Measurements from ENCODE around the gene PARVA.

The PARVA gene

GRCh38 chr11:12377824-12378593, 638 bp downstream of the PARVA start:
- DNase-seq: peak in 1 of 2 experiments; percentile 30

GRCh38 chr11:12380565-12381325, 3.4 kb downstream of the PARVA start:
- no peak for DNase-seq

DNA sequence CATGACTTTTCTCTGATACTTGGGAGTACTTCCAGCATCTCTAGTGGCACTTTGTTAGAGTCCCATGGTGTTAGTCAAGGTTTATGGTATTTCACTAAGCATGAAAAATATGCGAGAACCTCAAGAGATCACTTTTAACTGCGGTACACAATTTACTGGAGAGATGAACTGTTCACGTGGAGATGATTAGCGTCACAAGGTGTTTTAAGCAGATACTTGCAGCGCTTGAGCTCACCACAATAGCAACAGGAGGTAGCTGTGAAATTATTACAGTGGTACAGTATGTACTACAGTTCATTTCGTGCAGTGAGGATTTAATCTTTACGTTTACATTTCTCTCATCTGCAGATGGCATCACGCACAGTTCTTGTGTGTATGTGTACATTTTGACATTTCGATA, 4.5 kb downstream of the PARVA start:
- DNase-seq: no peak

DNA sequence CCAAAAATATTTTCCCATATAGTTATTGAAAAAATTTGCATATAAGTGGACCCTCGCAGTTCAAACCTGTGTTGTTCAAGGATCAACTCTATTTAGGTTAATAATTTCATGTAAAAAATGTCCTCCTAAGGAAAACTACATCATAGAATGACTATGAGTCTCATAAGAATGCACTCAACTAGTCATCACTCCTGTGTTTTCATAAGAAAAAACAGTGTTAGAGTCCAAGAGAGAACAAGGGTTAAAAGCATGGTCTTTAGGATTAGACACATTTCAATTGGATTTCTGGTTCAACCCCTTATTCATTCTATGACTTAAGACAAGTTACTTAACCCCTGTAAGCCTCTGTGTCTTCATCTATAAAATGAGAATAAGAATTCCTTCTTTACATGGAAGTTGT, 5.1 kb downstream of the PARVA start:
- DNase-seq: no peak

- DNase-seq: no peak
These were observed 8.9 kb downstream of the PARVA start for GRCh38 chr11:12386309-12386708.

- DNase-seq: no peak
These were observed 9.4 kb downstream of the PARVA start for GRCh38 chr11:12386745-12387144.

DNA sequence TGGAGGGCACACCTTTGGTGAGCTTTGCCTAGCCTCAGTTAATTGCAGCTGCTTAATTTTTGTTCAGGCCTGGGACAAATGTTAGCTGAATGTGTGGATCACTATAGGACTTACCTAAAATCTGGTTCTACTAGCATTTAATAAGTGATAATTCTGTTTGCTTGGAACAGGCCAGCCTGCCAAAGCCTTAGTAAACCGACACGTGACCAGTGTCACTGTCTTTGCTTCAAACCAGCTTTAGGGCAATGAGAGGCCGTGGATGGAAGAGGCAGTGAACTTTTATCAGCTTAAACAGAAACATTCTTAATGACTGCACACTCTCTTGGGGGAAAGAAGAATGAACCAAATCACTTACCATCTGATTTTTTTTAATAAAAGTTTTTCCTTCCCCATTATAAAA, 10.8 kb downstream of the PARVA start:
- DNase-seq: no peak

GRCh38 chr11:12388939-12389670, 11.7 kb downstream of the PARVA start:
- DNase-seq: no peak

- DNase-seq: no peak
These were observed 12.6 kb downstream of the PARVA start for GRCh38 chr11:12389676-12390657.

- no peak for DNase-seq
These were observed 13.3 kb downstream of the PARVA start for GRCh38 chr11:12390687-12391110.

- no peak for DNase-seq
These were observed 15.3 kb downstream of the PARVA start for GRCh38 chr11:12392672-12393071.

DNA sequence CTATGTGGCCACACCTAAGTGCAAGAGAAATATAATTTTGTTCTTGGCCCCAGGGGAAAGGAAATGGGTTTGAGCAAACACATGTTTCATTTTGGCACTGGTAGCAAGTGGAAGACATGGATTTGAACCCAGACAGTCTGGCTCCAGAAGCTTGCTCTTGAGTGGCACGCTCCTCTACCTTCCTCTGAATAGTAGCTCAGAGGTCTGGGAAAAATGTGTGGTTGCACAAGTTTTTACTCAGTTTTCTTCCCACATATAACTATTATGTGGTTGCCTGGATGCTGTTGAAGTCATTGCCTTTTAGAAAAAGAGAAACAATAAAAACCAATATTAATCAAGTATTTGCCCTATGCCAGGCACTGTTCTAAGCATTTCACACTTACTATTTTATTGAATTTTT, 16.3 kb downstream of the PARVA start:
- DNase-seq: no peak

- no peak for DNase-seq
These were observed 17.2 kb downstream of the PARVA start for GRCh38 chr11:12394601-12395000.

GRCh38 chr11:12395333-12395732, 18.0 kb downstream of the PARVA start:
- no peak for DNase-seq

DNA sequence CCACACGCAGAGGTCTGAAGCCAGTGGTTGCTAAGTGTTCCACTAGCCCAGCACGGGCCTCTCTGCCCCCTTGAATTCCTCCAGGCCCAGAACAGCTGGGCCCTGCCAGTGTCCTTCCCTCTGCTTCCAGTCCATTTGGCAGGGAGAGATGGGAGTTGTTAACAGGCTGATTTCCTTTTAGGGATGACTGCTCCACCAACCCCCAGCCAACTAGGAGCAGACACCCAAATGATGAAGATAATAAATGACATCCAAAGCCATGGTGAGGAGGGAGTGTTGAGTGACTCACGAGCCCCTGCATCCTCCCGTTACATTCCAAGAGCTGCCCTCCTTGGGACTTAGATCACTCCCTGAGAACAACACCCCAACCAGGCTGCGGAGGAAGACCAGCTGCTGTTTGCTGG, 20.6 kb downstream of the PARVA start:
- DNase-seq: no peak

DNA sequence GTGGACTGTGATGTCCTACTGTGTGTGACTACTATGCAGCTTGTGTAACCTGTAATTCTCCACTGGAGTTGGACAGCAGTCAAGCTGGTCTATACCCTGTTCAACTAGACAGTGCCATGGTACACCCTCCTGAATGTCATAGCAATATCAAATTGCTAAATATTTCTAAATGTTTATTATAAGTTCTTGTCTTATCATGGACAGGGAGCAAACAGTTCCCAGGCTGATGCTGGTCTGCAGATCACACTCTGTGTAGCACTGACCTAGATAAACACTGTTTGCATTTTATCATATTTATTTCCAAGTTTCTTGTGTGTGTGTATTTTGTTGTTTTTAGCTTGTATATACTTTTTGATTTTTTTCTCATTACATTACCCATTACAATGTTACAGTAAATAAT, 22.0 kb downstream of the PARVA start:
- DNase-seq: no peak

- no peak for DNase-seq
These were observed 24.7 kb downstream of the PARVA start for GRCh38 chr11:12402025-12402424.

- no peak for DNase-seq
These were observed 25.3 kb downstream of the PARVA start for GRCh38 chr11:12402691-12403120.

- no peak for DNase-seq
These were observed 26.0 kb downstream of the PARVA start for GRCh38 chr11:12403122-12403996.

GRCh38 chr11:12403997-12404350, 26.6 kb downstream of the PARVA start:
- DNase-seq: no peak

DNA sequence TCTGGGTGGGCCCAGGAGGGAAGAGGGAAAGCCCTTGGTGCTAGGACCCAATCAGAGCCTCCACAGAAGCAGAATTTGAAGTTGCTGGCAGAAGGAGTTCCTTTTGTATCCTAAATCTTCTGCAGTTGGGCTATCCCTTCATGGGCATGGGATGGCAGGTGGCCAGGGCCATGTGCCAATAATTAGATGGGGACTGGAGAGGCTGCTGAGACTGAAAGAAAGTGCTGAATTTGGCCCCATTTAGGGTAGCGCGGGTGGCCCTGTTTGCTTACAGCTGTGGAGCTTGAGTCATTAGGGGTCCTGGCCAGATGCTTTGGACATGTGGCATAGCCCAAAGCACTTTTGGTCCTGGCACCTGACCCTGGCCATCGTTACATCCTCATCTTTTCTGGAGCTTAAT, 27.1 kb downstream of the PARVA start:
- no peak for DNase-seq

Measured in activated T-cell treated with anti-CD3 and anti-CD28 coated beads, Interleukin-2, amount 50 U/mL, for 48 hours (primary cell).